Testis (tissue), 2 donors: ENCODE measurements around the gene IL1RAP.

Source experiments
- POLR2A ChIP-seq: fragments of 450-650 bp; IDR thresholded peaks from one replicate; pipeline ENCODE4 v1.6.1; 2017; ENCODE audit warnings: antibody characterized with exemption, mild to moderate bottlenecking, moderate library complexity
- TF ChIP-seq, protein P1 (sequence below), 3 experiments: fragments of 450-650 bp in 2 of 3; fragments of 200-600 bp in 1 of 3; sonication (generic) in 1 of 3; IDR thresholded peaks; one replicate each; pipeline ENCODE4 v1.5.1; 2016 to 2019; ENCODE audit warnings: antibody characterized with exemption in 3 of 3, mild to moderate bottlenecking in 2 of 3, moderate library complexity in 1 of 3

DNA sequence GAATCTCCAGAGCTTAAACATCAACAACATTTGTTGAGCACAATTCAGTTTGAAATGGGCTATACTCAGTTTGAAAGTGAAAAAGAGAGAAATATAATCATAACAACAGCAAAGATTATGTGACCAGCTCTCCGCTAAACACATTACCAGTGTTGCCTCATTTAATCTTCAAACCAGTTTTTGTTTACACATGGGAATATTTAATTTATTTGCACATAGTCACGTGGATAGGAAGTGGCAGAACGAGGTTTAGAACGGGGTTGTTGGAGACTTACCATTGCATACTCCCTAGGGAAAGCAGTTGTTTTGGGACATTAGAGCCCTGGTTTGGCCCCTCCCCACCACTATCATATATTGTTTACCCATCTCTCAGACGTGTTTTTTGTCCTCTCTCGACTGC is 77.2 kb downstream of the IL1RAP start:
- TF ChIP-seq, protein P1, sequence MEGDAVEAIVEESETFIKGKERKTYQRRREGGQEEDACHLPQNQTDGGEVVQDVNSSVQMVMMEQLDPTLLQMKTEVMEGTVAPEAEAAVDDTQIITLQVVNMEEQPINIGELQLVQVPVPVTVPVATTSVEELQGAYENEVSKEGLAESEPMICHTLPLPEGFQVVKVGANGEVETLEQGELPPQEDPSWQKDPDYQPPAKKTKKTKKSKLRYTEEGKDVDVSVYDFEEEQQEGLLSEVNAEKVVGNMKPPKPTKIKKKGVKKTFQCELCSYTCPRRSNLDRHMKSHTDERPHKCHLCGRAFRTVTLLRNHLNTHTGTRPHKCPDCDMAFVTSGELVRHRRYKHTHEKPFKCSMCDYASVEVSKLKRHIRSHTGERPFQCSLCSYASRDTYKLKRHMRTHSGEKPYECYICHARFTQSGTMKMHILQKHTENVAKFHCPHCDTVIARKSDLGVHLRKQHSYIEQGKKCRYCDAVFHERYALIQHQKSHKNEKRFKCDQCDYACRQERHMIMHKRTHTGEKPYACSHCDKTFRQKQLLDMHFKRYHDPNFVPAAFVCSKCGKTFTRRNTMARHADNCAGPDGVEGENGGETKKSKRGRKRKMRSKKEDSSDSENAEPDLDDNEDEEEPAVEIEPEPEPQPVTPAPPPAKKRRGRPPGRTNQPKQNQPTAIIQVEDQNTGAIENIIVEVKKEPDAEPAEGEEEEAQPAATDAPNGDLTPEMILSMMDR (IDR thresholded peaks at IDR 0.05): no peak
- no peak for TF ChIP-seq POLR2A
